T-helper 17 cell (primary cell): Measurements from ENCODE around the gene INPP5A. TPM values are rescaled to one million over a fixed set of nuclear protein-coding genes. Genes with fewer than 3 reads are reported as not detected.

Experiments used
- ATAC-seq: fragments of 150-1000 bp; cut with Tn5 transposase; 2 replicates; pipeline ENCODE4 v1.10.0; 2021; ENCODE audit warnings: mild to moderate bottlenecking, moderate library complexity
- DNase-seq, 3 donors: peaks; one replicate each; pipeline versions ENCODE4 v3.0.0 to v3.0.0-alpha.2; 2020 to 2021
- H3K9me3 ChIP-seq: one replicate; pipeline ENCODE4 v1.7.0; 2013; ENCODE audit warnings: low read length, mild to moderate bottlenecking; ENCODE audit not compliant: control insufficient read depth, poor library complexity, severe bottlenecking
- H3K27ac Mint-ChIP-seq: one replicate; pipeline ENCODE4 v1.8.0; 2022; ENCODE audit warnings: mild to moderate bottlenecking, moderate library complexity, mixed read lengths
- H3K27me3 Mint-ChIP-seq: one replicate; pipeline ENCODE4 v1.8.0; 2022; ENCODE audit warnings: mixed read lengths
- H3K36me3 Mint-ChIP-seq: one replicate; pipeline ENCODE4 v1.8.0; 2022; ENCODE audit warnings: low read depth, mixed read lengths
- H3K4me1 Mint-ChIP-seq: one replicate; pipeline ENCODE4 v1.8.0; 2022; ENCODE audit warnings: mild to moderate bottlenecking, mixed read lengths
- H3K4me3 Mint-ChIP-seq: one replicate; pipeline ENCODE4 v1.8.0; 2022; ENCODE audit warnings: mild to moderate bottlenecking, moderate library complexity, mixed read lengths
- total RNA-seq, 4 donors: library from RNA in 2 of 4; stranded (reverse) in 2 of 4; gene quantifications; one replicate each; pipeline ENCODE4 v1.2.3 and lab custom pipeline; 2022 to 2026

Gene INPP5A
- total RNA-seq, 2 donors from 2014 or later = 17.6 to 24.7 TPM

DNA sequence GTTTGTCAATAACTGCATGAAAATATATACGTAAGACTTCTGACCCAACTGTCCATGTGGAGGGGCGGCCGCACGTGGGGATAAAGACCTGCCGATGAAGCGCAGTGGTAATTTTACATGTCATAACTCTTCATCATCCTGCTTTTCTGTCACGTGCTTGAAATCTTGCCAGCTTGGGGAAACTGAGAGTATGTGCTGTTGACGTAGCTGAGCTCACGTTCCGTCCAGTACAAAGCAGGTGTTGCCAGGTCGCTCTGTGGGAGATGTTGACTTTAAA lies 105.1 kb downstream of the INPP5A start:
- peaks cover 2% of the 10 kb centered on the region for H3K36me3 Mint-ChIP-seq
- H3K27ac Mint-ChIP-seq = no peak overlapping the region
- H3K27me3 Mint-ChIP-seq = no peaks in the 10 kb centered on the region
- ATAC-seq (no peak), DNase-seq (peak in 1 of 3 donors; percentile 1)
- H3K4me3 Mint-ChIP-seq = no peak overlapping the region
- peaks cover 30% of the 10 kb centered on the region for H3K4me1 Mint-ChIP-seq
- H3K9me3 ChIP-seq = no peaks in the 10 kb centered on the region

GRCh38 chr10:132643709-132644526 lies 106.3 kb downstream of the INPP5A start:
- peak in 1 of 3 donors; percentile 1 for DNase-seq

GRCh38 chr10:132644527-132645246 lies 107.1 kb downstream of the INPP5A start:
- peak in 1 of 3 donors; percentile 7 for DNase-seq

More at GRCh38 chr10:132643709-132644526, 106.3 kb downstream of the INPP5A start:
- H3K27ac Mint-ChIP-seq = no peak overlapping the region
- no peaks in the 10 kb centered on the region for H3K9me3 ChIP-seq
- H3K4me3 Mint-ChIP-seq = no peak overlapping the region
- peaks cover 2% of the 10 kb centered on the region for H3K36me3 Mint-ChIP-seq
- no peak for ATAC-seq
- no peaks in the 10 kb centered on the region for H3K27me3 Mint-ChIP-seq
- peaks cover 25% of the 10 kb centered on the region for H3K4me1 Mint-ChIP-seq

DNA sequence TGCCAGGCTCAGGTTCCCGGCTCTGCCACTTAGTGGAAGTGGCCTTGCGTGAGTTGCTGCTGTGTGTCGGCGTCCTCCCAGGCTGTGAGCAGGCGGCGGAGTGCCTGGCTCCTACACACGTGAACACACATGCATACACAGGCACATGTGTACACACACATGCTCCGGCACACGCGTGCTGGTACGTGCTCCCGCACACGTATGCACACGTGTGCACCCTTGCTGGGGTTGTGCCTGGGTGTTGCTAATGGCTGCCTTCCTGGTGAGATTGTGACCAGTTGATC lies 107.6 kb downstream of the INPP5A start:
- H3K9me3 ChIP-seq = no peaks in the 10 kb centered on the region
- no peak for DNase-seq
- Mint-ChIP-seq H3K4me1 (peaks cover 23% of the 10 kb centered on the region), H3K36me3 (no peaks in the 10 kb centered on the region), H3K4me3 (no peak overlapping the region), H3K27ac (no peak overlapping the region), H3K27me3 (no peaks in the 10 kb centered on the region)
- no peak for ATAC-seq

More at GRCh38 chr10:132644527-132645246, 107.1 kb downstream of the INPP5A start:
- ATAC-seq = no peak
- Mint-ChIP-seq H3K4me3 (no peak overlapping the region), H3K27ac (no peak overlapping the region), H3K36me3 (no peaks in the 10 kb centered on the region), H3K27me3 (no peaks in the 10 kb centered on the region), H3K4me1 (peaks cover 25% of the 10 kb centered on the region)
- H3K9me3 ChIP-seq = no peaks in the 10 kb centered on the region

GRCh38 chr10:132645630-132646442 lies 108.2 kb downstream of the INPP5A start:
- H3K9me3 ChIP-seq = no peaks in the 10 kb centered on the region
- Mint-ChIP-seq H3K4me3 (no peak overlapping the region), H3K36me3 (no peaks in the 10 kb centered on the region), H3K27me3 (no peaks in the 10 kb centered on the region), H3K4me1 (peaks cover 17% of the 10 kb centered on the region), H3K27ac (no peak overlapping the region)
- peak in 1 of 3 donors; percentile 3 for DNase-seq
- ATAC-seq = no peak

GRCh38 chr10:132646443-132647097 lies 109.0 kb downstream of the INPP5A start:
- Mint-ChIP-seq H3K36me3 (no peaks in the 10 kb centered on the region), H3K4me1 (peaks cover 11% of the 10 kb centered on the region), H3K4me3 (no peak overlapping the region), H3K27ac (no peak overlapping the region), H3K27me3 (no peaks in the 10 kb centered on the region)
- no peak for ATAC-seq
- no peaks in the 10 kb centered on the region for H3K9me3 ChIP-seq
- peak in 1 of 3 donors; percentile 0 for DNase-seq

DNA sequence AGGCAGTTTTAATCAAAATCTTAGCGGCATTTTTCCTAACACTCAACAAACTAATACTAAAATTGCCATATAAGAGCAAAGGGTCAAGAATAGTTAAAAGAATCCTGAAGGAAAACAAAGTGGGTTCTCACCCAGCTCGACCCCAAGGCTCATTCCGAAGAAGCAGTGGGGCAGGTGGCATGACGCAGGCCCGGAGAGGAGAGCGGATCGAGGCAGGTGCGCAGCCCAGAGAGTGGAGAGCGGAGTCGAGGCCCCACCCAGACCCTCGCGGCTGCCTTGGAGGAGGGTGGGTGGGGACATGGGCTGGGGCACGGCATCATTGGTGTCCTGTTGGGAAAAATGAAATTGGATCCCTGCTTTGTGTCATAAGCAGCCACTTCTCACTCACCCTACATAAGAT lies 109.8 kb downstream of the INPP5A start:
- H3K4me3 Mint-ChIP-seq = no peak overlapping the region
- no peak for ATAC-seq
- peak overlapping the region; percentile 34 for H3K27ac Mint-ChIP-seq
- no peaks in the 10 kb centered on the region for H3K27me3 Mint-ChIP-seq
- no peak for DNase-seq
- peaks cover 12% of the 10 kb centered on the region for H3K4me1 Mint-ChIP-seq
- no peaks in the 10 kb centered on the region for H3K9me3 ChIP-seq
- H3K36me3 Mint-ChIP-seq = no peaks in the 10 kb centered on the region

GRCh38 chr10:132648072-132648850 lies 110.7 kb downstream of the INPP5A start:
- Mint-ChIP-seq H3K4me1 (peaks cover 12% of the 10 kb centered on the region), H3K4me3 (no peak overlapping the region), H3K36me3 (no peaks in the 10 kb centered on the region), H3K27me3 (no peaks in the 10 kb centered on the region), H3K27ac (peak overlapping the region; percentile 41)
- no peaks in the 10 kb centered on the region for H3K9me3 ChIP-seq
- ATAC-seq = no peak
- DNase-seq = no peak

DNA sequence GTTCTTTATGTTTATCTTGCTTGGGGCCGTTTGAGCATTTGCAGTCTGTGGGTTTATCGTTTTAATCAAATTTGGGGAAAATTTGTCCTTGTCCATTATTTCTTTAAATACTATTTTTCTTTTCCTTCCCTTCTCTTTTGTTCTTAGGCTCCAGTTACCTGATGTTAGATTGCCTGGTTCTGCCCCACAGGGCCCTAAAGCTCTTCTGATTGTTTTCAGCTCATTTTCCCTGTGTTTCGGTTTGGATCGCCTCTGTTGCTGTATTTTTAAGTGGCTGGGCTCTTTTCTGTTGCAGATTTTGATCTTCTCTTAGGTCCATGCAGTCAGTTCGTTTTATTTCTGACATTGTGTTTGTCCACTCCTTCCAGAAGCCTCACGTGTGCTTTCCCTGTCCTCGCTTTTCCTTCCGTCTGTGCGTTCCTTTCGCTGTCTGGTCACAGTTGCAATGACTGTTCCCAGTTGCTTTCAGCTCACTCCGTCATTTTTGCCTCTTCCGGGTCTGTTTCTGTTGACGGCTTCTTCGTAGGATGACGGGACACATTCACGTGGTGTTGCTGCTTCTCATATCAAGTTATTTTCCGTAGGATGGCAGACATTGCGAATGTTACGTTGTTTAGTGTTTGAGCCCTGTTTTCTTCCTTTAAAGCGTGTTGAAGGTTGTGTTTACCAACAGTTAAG lies 111.4 kb downstream of the INPP5A start:
- ATAC-seq = no peak
- Mint-ChIP-seq H3K4me1 (peaks cover 9% of the 10 kb centered on the region), H3K36me3 (no peaks in the 10 kb centered on the region), H3K27ac (peak overlapping the region; percentile 41), H3K4me3 (no peak overlapping the region), H3K27me3 (no peaks in the 10 kb centered on the region)
- no peak for DNase-seq
- no peaks in the 10 kb centered on the region for H3K9me3 ChIP-seq

DNA sequence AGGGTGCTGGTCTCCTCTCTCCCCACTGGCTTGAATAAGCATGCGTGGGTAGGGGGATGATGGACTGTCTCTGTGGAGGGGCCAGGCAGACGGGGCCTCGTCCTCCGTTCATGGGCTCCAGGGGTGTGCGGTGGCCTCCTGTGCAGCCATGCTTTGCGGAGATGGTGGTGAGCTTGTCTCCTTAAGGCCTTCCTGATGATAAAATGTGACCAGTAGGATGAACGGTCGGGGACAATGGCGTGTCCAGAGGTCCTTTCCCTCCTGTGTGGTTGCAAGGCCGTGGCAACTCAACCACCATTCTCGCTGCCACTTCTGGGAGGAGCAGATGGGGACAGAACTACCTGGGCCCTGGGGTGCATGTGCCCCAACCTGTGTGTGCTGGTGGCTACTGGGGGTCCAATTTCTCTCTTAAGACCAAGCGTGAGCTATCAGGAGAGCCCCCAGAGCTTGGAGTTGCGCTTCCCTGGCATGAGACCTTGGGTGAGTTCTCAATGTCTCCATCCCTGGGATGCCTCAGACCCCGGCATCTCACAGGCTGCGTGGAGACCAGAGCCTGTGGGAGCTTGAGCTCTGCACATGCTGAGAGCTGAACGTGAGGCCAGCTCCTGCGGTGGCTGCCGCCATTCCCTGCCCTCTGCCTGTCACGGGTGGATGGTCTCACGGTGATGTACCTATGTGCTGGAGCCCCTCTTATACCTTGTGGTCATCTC lies 112.2 kb downstream of the INPP5A start:
- no peaks in the 10 kb centered on the region for H3K36me3 Mint-ChIP-seq
- H3K9me3 ChIP-seq = no peaks in the 10 kb centered on the region
- H3K27me3 Mint-ChIP-seq = no peaks in the 10 kb centered on the region
- DNase-seq (no peak), ATAC-seq (no peak)
- no peak overlapping the region for H3K4me3 Mint-ChIP-seq
- peaks cover 8% of the 10 kb centered on the region for H3K4me1 Mint-ChIP-seq
- H3K27ac Mint-ChIP-seq = peak overlapping the region; percentile 41

DNA sequence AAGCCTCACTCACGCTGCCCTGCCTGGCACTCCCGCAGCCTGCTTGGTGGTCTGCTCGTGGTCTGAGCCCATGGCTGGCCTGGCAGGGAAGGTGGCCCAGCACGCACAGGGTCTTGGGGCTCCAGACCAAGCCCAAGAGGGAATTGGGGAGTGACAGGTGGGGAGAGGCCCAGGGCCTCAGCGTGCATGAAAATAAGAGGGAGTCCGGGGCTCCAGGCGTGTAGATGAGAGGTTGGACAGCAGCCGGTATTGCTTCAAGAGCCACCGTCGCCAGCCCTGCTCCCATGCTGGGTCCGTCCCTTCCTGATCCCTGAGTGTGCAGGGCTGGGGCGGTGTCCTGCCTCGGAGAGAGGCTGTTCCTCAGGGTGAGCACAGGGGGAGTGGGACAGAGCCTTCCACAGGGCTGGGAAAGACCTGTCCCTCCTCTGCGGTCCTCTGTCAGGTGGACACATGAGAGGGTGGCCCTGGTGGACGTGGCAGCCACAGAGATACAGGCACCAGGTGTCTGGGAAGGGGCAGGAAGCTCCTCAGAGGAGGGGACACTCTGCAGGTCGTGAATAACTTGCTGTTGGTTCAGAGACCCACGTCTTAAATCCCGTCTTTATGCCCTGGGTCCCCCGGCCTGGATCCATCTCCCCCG lies 113.1 kb downstream of the INPP5A start:
- H3K27ac Mint-ChIP-seq = no peak overlapping the region
- no peaks in the 10 kb centered on the region for H3K27me3 Mint-ChIP-seq
- peak overlapping the region; percentile 47 for H3K4me3 Mint-ChIP-seq
- no peaks in the 10 kb centered on the region for H3K36me3 Mint-ChIP-seq
- ATAC-seq (no peak), DNase-seq (no peak)
- peaks cover 8% of the 10 kb centered on the region for H3K4me1 Mint-ChIP-seq
- no peaks in the 10 kb centered on the region for H3K9me3 ChIP-seq
